OCI-LY3 (cell line): ENCODE measurements around the gene CSF2.

ENCODE experiments used
- H2AFZ ChIP-seq: fragments of 200-600, 300-600 bp; shearing (Covaris generic); 2 replicates; pipeline ENCODE4 v1.6.0; 2014; ENCODE audit warnings: antibody characterized with exemption, low read depth, low read length
- H3K27ac ChIP-seq: fragments of 200-600, 300-600 bp; sonication (generic); 2 replicates; pipeline ENCODE4 v1.5.1; 2014; ENCODE audit warnings: mild to moderate bottlenecking, low read length, moderate library complexity, mixed read lengths
- H3K27me3 ChIP-seq: fragments of 200-600, 300-600 bp; sonication (generic); 2 replicates; pipeline ENCODE4 v1.6.1; 2014; ENCODE audit warnings: low read depth, low read length, mixed read lengths
- H3K36me3 ChIP-seq: fragments of 200-600, 300-600 bp; sonication (generic); replicated peaks from 2 replicates; pipeline ENCODE3; 2014; ENCODE audit warnings: low read depth, low read length, mixed read lengths
- H3K4me1 ChIP-seq: fragments of 300-600, 200-600 bp; sonication (generic); 2 replicates; pipeline ENCODE4 v1.6.1; 2014; ENCODE audit warnings: low read length, mixed read lengths
- H3K4me2 ChIP-seq: fragments of 200-600, 300-600 bp; sonication (generic); 2 replicates; pipeline ENCODE4 v1.6.1; 2014; ENCODE audit warnings: low read length, mixed read lengths
- H3K4me3 ChIP-seq: fragments of 300-600, 200-600 bp; sonication (generic); 2 replicates; pipeline ENCODE4 v1.5.1; 2014; ENCODE audit warnings: antibody characterized with exemption, mild to moderate bottlenecking, low read length, moderate library complexity
- H3K79me2 ChIP-seq: fragments of 300-600, 200-600 bp; shearing (Covaris generic); 2 replicates; pipeline ENCODE4 v1.6.1; 2014; ENCODE audit warnings: mild to moderate bottlenecking, low read length, mixed read lengths
- H3K9ac ChIP-seq: fragments of 300-600, 200-600 bp; shearing (Covaris generic); 2 replicates; pipeline ENCODE4 v1.6.0; 2014; ENCODE audit warnings: mild to moderate bottlenecking, low read length, moderate library complexity
- H3K9me3 ChIP-seq: fragments of 200-600, 300-600 bp; shearing (Covaris generic); 2 replicates; pipeline ENCODE4 v1.6.1; 2014; ENCODE audit warnings: low read length, mixed read lengths; ENCODE audit not compliant: insufficient read depth
- H4K20me1 ChIP-seq: fragments of 200-600, 300-600 bp; sonication (generic); 2 replicates; pipeline ENCODE4 v1.6.1; 2016; ENCODE audit warnings: low read length, mixed read lengths; ENCODE audit not compliant: insufficient read depth
- CTCF ChIP-seq: fragments of 200-600, 300-600 bp; sonication (generic); IDR thresholded peaks from 2 replicates; pipeline ENCODE4 v1.5.1; 2014; ENCODE audit warnings: antibody characterized with exemption, low read length, low read depth
- EZH2phosphoT487 ChIP-seq: fragments of 200-600 bp; shearing (Covaris generic); IDR thresholded peaks from 2 replicates; pipeline ENCODE4 v1.6.1; 2018; ENCODE audit warnings: antibody characterized with exemption, mixed run types, low read depth

The CSF2 gene

GRCh38 chr5:132049093-132049492 is 24.5 kb upstream of the CSF2 start:
- Histone ChIP-seq H3K27ac (no peak overlapping the region), H4K20me1 (no peaks in the 10 kb centered on the region)

GRCh38 chr5:132049559-132049958 is 24.0 kb upstream of the CSF2 start:
- Histone ChIP-seq H3K4me2 (no peak overlapping the region), H3K36me3 (no peaks in the 10 kb centered on the region), H4K20me1 (no peaks in the 10 kb centered on the region), H3K4me1 (no peaks in the 10 kb centered on the region), H3K9ac (no peak overlapping the region), H3K27ac (no peak overlapping the region), H3K4me3 (no peak overlapping the region), H3K27me3 (peaks cover 2% of the 10 kb centered on the region), H2AFZ (no peak overlapping the region), H3K9me3 (no peaks in the 10 kb centered on the region), H3K79me2 (no peaks in the 10 kb centered on the region)
- TF ChIP-seq EZH2phosphoT487 (no peak), CTCF (no peak)

More at GRCh38 chr5:132049093-132049492, 24.5 kb upstream of the CSF2 start:
- Histone ChIP-seq H3K27me3 (peaks cover 2% of the 10 kb centered on the region), H3K4me1 (no peaks in the 10 kb centered on the region), H3K9me3 (no peaks in the 10 kb centered on the region), H3K9ac (no peak overlapping the region), H3K79me2 (no peaks in the 10 kb centered on the region), H2AFZ (no peak overlapping the region), H3K4me3 (no peak overlapping the region), H3K4me2 (no peak overlapping the region), H3K36me3 (no peaks in the 10 kb centered on the region)
- no peak for TF ChIP-seq CTCF

GRCh38 chr5:132050136-132050535 is 23.5 kb upstream of the CSF2 start:
- Histone ChIP-seq H3K79me2 (no peaks in the 10 kb centered on the region), H3K36me3 (no peaks in the 10 kb centered on the region), H4K20me1 (no peaks in the 10 kb centered on the region), H2AFZ (no peak overlapping the region), H3K27me3 (peaks cover 2% of the 10 kb centered on the region), H3K4me1 (no peaks in the 10 kb centered on the region), H3K4me2 (no peak overlapping the region), H3K4me3 (no peak overlapping the region), H3K9me3 (no peaks in the 10 kb centered on the region), H3K9ac (no peak overlapping the region), H3K27ac (no peak overlapping the region)
- no peak for TF ChIP-seq CTCF
- no peak for TF ChIP-seq EZH2phosphoT487

- Histone ChIP-seq H3K27me3 (peaks cover 2% of the 10 kb centered on the region), H3K27ac (no peak overlapping the region), H3K9ac (no peak overlapping the region), H3K4me3 (no peak overlapping the region), H3K79me2 (no peaks in the 10 kb centered on the region), H3K36me3 (no peaks in the 10 kb centered on the region), H3K4me2 (no peak overlapping the region), H3K4me1 (no peaks in the 10 kb centered on the region), H4K20me1 (no peaks in the 10 kb centered on the region), H2AFZ (no peak overlapping the region), H3K9me3 (no peaks in the 10 kb centered on the region)
- no peak for TF ChIP-seq CTCF
- no peak for TF ChIP-seq EZH2phosphoT487
Measured at GRCh38 chr5:132050661-132051552, 22.7 kb upstream of the CSF2 start.
